AG08396 (cell line): ENCODE results near the gene LPIN3.
"Not testable (repeated sequence)": the region's sequence is repeated elsewhere in the genome, so short reads cannot be mapped to it uniquely, and the experiment has no call there.

ENCODE experiments used
- DNase-seq: peaks from one replicate; pipeline ENCODE4 v3.0.0; 2012; ENCODE audit warnings: low spot score, mixed read lengths

The LPIN3 gene, protein sequence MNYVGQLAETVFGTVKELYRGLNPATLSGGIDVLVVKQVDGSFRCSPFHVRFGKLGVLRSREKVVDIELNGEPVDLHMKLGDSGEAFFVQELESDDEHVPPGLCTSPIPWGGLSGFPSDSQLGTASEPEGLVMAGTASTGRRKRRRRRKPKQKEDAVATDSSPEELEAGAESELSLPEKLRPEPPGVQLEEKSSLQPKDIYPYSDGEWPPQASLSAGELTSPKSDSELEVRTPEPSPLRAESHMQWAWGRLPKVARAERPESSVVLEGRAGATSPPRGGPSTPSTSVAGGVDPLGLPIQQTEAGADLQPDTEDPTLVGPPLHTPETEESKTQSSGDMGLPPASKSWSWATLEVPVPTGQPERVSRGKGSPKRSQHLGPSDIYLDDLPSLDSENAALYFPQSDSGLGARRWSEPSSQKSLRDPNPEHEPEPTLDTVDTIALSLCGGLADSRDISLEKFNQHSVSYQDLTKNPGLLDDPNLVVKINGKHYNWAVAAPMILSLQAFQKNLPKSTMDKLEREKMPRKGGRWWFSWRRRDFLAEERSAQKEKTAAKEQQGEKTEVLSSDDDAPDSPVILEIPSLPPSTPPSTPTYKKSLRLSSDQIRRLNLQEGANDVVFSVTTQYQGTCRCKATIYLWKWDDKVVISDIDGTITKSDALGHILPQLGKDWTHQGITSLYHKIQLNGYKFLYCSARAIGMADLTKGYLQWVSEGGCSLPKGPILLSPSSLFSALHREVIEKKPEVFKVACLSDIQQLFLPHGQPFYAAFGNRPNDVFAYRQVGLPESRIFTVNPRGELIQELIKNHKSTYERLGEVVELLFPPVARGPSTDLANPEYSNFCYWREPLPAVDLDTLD

DNA sequence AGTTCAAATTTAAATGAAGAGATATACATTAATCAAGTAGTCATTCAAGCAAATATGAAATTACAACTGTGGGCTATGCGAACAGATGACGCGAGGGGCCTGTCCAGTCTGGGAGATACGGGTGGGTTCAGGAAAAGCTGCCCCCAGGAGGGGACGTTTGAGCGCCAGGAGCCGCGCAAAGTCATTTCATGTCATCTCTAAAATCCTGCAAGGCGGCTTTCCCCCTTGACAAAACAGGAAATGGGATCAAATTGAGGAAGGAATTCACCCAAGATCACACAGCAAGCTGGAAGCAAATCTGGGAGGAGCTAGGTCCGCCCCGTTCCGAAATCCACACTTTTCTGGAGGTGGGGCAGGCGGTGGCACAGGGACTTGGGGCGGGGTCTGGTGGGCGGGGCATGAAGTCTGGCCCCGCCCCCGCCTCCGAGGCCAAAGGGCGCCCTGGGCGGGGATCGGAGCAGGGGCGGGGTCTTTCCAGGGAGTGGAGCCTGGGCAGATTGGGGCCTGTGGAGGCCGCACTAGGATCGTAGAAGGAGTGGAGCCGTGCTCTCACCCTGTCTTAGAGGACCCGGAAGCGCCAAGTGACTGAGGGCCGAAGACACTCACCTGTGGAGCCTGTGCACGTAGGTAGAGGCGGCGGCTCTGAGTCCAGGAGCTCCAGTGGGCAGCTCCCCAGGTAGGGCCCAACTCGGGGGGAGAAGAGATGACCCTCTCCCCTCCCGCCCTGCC is at the start of gene LPIN3:
Gene LPIN3, plus strand, starts transcription at position 495 of the 729 bp plus-strand sequence. CDS start 4,983 bp downstream, outside the sequence.
- DNase-seq, result peak; percentile 88

DNA sequence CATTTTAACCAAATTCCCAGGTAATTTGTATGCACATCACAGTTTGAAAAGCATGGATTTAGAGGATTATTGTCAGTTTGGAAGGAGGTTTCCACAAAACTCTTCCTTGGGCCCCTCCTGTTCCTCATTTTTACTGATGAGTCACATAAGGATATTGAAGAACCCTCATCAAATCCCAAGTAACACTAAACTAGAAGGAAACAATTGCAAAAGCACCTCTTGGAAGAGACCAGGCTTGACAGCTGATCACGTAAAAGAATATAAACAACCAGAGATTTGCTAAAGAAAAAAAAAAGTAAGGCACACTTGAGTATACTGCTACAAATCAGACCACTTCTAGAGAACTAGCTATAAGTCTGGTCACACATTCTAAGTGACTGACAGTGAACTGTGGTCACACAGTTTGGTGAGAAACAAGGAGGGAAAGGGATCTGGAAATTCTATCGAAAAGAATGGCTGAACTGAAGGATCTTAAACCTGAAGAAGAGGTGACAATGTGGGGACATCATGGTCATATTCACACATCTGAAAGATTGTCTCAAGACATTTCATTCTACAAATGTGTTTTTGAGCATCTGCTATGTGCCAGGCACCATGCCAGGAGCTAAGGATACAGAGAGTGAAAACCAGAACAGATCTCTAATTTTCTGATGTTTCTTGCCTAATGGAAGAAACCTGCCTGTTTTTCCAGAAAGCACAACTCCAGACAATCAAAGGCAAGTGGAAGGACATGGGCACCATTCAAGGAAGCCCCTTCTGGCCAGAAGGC is 47.2 kb upstream of the LPIN3 start:
- DNase-seq, result no peak

DNA sequence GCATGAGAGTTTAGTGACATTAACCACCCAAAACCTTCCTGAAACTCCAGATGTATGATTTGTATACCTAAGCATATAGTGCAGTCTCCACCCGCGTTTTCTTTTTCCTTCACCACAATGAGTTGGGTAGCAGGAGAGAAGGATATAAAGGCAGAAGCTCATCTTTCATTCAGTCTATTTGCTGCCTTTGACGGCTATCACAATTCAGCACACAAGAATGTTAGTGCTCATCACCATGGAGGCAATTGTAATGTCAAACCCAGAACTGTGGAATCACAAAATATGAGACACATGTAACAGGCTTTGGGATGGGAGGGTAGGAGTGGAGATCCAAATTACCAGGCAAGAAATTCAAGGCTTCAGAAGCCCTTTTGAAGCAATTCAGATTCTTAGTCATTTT is 40.7 kb upstream of the LPIN3 start:
- DNase-seq, result no peak

DNA sequence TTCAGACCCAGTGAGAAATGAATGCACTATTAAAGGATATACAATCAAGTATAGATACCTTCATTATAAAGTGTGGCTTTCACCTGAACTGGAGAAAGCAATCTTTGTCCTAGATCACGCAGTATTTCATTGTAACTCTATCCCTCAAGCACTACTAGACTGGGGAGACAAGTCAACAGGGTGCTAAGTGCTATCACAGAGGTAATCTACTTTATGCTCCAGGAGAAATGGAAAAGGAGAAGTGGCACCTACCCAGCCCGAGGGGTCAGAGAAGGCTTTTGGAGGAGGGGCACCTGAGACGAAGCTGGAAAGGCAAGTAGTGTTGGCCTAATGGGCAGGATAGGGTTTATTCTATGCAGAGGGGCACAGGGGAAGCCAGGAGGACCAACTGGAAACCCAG is 40.2 kb upstream of the LPIN3 start:
- DNase-seq, result no peak

DNA sequence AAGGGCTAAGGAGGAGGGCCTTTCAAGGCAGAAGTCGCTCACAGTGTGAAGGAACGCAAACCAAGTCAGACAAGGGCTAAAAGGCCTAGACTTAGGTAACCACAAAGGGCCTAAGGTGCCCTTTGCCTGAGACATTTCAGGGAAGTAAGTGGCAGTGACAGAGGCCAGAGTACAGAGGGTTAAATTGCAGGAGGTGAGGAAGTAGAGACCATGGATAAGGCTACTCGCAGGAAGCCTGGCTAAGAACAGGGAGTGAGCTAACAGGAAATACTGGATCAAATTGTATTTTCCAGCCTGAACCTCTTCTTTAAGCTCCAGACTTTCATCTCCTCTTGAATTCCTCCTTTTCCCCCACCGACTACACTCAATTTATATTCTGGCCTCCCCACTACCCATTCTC is 39.7 kb upstream of the LPIN3 start:
- no peak for DNase-seq

DNA sequence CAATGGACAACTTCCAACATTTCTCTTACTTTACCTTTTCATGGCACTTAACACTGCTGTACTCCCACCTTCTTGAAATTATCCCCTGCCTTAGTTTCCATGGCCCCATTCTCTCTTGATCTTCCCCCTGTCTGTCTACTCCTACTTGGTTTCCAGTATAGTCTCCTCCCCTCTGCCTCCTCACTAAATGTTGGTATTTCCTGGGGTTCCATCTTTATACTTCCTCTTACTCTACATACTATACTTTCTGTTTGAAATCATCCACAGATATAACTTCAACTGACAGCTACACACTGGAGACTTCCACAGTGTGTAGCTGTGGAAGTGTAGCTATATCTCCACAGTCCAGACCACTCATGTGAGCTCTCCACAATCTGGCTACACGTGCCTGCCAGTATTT is 36.6 kb upstream of the LPIN3 start:
- no peak for DNase-seq

DNA sequence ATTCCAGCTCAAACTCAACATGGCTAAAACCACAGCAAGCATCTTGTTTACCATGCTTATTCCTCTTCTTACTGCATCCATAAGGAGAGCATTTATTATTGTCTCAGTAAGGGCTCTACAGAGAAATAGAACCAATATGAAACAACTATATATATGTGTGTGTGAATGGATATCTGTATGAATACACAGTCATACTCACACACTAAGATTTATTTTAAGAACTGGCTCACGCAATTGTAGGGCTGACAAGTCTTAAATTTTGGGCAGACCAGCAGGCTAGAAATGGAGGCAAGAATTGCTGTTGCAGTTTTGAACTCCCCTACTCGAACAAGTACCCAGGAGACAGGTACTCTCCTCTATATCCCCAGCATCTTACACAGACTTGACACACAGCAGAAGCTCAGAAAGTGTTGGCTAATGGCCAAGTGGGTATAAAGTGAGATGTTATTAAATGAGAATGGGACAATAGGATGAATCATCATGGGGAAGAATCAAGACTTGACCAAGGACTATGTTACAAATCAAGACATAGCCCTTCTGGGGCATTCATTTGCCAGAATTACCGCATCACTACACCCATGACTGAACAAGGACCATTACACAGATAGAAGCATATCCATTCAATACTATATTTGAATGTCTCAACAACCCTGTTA is 36.1 kb upstream of the LPIN3 start:
- no peak for DNase-seq

DNA sequence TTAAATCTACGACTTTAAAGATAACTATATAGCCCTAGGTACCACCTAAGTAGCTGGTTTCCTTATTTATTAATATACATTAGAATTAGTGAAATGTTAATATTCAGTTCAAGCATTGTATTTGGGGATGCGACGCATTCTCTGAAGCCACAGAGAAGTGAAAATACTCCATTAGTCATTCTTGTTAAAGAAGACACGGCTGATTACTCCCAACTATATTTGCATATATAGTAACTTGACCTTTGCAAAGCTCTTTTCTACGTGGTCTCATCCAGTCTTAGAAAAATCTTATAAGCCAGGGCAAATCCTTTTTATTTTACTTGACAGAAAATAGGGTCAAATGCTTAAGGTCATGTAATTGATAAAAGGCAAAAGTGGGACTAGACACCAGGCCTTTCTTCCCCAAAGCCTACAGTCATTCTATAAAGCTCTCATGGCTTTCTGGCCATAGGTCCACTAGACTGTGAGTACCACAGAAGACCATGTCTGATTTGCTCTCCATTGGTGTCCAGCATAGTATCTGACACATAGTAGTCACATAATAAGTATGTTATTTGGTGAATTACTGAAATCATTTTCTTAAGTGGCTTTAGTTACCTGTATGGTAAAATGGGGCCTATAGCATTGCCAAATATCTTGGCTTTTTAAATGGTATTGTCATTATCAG is 34.4 kb upstream of the LPIN3 start:
- no peak for DNase-seq

DNA sequence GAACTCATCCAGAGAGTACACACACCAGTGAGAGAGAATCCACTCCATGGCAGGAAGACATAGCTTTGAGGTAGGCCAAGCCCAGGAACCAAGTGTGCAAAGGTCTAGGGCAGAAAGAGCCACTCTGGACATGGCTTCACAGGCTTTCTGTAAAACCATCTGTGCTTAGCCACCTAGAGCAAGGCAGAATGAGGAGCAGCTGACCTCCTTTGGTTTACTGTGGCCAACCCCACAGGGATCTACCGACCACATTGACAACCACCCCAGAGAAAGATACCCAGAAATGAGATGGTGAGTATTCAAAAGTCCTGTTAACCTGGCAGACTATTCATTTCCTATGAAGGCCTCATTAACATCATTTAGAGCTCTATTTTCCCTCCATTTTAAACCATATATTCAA is 33.6 kb upstream of the LPIN3 start:
- no peak for DNase-seq

DNA sequence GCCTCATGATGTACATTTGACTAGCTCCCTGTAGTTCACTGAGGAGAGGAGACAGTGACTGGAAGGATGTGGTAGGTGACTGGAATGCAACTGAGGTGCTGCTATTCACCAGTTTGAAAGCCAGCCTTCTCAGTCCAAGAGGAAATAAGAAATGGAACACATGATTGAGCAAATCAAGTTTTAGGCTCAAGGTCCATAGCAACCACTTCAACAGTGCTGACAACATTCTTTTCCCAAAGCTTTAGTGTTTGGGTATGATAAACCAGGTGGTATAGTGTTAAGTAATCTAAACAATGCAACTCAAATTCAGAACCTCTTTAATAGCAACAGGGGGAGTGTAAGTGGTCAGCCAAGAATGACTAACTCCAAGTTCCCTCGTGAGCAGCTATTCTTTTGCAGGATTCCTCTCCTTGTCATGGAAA is 32.3 kb upstream of the LPIN3 start:
- peak; percentile 46 for DNase-seq

DNA sequence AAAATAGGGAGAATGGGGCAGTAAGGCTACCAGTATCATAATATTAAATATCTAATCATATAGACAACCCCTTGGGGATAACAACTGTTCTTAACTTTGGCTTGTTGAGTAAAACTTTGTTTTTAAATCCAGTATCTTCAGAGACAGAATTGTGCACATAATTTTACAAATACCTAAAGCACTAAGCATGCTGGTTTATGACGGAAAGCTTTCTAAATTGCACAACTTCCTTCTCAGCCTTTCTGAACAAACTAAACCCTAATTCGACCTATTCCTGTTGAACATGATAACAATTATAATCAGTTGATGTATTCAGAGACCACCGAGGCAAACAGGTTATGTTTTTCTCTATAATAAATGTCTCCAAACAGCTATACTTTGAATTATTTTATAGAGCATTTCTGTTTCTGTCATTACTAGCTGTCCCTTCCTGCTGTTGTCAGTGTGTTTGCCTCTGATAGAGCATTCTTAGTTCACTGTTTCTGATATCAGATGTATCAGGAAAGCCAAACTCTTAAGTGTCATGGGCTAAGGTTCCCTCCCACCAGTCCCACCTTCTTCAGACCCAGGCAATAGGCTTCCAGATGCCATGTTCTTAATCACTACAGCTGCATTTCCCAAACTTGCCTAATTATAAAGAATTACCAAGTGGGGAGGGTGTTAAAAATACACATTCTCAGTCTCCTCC is 31.8 kb upstream of the LPIN3 start:
- no peak for DNase-seq

DNA sequence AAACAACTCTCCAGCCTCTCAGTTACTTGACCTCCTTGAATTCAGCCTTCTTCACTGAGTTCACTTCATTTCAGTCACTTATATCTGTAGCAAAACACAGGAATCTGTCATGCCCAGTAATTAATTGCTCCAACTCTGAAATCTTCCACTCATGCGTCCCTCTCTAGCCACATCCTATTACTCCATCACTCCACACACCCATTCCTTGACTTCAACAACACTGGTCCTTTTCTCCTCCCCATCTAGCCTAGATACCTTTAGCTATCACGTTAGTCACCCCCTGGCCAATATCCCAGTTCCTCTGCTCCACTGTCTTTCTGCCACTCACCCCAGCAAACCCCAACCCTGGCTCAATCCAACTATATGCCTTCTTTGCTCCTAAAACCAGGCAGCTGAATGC is 30.8 kb upstream of the LPIN3 start:
- DNase-seq, result peak; percentile 59

DNA sequence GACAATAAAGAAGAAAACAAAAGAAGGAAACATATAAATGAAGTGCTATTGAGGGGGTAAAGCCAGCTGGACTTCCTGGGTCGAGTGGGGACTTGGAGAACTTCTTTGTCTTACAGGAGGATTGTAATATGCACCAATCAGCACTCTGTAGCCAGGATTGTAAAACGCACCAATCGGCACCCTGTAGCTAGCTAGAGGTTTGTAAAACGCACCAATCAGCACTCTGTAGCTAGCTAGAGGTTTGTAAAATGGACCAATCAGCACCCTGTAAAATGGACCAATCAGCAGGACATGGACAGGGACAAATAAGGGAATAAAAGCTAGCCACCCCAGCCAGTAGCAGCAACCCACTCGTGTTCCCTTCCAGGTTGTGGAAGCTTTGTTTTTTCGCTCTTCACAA is 28.6 kb upstream of the LPIN3 start:
- DNase-seq, result not testable (repeated sequence)

DNA sequence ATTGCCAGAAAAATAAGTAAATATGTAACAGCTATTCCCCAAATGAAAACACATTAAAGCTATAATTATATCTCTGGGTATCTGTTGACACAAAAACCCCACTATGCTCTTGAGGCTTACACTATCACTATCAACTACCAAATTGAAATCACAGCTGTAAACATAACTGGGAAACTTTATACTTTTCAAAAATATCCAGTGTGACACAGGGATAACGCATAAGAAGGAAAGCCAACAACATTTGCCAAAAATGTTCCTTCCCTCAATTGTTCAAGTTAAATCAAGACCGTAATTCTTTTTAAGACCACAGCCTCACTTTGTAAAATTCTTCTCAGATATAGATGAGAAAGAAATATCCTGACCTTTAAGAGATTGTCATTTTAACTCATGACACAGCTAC is 26.2 kb upstream of the LPIN3 start:
- DNase-seq, result no peak

DNA sequence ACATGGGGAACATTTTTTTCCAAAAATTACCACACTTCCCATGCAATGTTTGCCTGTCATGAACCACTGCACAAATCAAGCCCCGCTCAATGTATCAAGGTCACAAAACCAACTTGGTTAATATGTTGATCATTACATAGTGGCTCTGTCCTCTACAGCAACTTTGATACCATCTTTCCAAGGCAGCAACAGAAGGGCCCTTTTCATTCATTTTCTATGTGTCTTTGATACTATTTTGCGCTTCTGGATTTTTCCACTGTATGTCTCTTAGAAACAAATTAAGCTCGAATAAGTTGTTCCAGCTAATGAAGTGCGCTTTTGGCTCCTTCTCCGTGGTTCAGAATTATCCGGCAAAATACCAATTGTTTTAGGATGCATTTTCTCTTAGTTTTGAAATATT is 24.6 kb upstream of the LPIN3 start:
- no peak for DNase-seq

DNA sequence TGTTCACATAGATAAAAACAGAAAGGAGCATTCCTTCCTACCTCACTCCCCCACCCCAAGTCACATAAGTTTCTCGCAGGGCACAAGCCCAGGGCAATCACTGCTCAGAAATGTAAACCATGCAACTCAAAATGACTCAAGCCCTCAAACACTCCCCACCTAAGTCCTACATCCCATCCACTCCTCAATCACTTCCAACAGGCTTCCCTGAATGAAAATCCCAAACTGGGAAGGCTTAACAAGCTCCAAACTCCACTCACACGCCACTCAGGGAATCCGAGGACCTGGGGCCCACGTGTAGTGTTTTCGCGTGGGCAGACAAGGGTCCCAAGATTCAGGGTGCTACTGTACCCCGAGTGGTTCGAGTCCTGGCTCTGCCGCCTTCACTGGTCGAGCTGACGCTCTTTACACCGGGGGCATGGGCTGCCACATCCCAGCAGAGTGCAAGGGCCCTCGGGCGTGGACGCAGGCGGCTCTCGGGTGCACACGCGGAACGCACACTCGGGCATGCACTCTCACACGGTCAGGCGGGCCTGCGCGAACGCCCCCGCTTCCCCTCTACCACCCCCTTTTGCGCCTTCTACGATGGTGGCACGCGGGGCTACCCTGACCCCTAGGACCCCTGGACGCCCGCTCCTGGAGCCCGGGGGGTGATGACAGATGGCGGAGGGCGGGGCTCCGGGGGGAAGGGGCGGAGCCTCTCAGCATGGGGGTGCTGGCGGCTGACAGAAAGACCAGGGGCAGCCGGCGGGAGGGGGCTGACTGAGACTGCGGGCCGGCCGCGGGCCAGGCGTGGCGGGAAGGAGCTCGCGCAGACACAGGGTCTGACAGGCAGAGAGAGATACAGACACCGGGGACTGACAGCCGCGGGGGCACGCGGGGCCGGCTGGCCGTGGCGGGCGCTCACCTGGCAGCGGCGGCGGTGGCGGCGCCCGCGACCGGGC is 23.7 kb upstream of the LPIN3 start:
- DNase-seq, result peak; percentile 90

DNA sequence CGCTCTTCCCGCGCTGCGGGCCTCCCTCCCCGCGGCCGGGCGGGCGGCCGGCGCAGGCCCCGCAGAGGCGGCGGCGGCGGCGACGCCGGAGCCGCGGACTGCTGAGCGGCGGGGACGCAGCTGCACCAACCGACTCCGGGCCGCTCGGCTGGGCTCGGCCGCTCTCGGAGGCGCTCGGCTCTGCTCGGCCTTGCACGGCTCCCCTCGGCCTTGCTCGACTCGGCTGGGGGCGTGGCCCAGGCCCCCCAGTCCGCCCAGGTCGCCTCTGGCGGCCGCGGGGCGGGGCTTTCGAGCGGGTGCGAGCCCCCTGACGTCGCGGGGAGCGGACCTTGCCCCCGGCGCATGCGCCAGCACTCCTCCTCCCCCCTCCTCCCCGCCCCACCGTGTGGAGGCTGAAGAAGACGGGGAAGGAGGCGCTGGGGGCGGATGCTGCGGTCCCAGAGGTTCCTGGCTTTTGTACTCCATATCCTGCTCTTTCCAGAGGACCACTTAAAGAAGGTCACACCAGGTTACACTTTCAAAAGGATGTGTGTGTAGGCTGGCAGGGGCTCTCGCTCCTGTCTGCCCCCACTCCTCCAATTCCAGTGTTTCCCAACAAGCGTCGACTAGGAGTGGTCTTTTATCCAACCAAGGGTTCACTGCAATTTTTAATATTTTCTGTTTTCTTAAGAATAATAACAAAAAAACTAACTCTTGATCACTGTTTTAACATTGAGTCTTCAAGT is 22.9 kb upstream of the LPIN3 start, which contains the start of gene ZHX3:
Gene ZHX3, minus strand, starts transcription at position 186 of the 725 bp plus-strand sequence. CDS start 112,815 bp downstream, outside the sequence.
- peak; percentile 99 for DNase-seq

DNA sequence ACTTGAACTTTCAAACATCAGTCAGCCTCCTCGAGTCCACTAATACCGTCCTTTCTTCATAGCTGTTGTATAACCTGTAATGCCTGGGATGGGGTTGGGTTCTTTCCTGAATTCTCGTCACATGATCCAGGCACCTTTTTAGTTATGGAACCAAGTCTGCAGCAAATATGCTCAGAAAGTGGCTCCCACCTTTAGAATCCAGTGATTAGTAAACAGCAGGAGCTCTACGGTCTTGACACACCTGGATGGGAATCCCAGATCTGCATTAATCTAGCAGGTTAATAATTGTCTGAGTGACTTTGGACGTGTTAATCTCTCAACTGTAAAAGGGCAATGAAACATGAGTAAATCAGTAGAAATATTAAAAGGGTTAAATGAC is 22.4 kb upstream of the LPIN3 start:
- no peak for DNase-seq
